SIG-M5 treated with dmso at 0.1 percent for 504 hours (cell line): ENCODE data around the gene GPR34.

Experiments
- DNase-seq: peaks from one replicate; lab custom pipeline; 2025; ENCODE audit not compliant: unreplicated experiment; lab: John Stamatoyannopoulos, UW

GPR34 gene

GRCh38 chrX:41730081-41730480 lies 41.3 kb downstream of the GPR34 start:
- no peak for DNase-seq

- DNase-seq: no peak
Observed at GRCh38 chrX:41732260-41732659, 43.5 kb downstream of the GPR34 start.

DNA sequence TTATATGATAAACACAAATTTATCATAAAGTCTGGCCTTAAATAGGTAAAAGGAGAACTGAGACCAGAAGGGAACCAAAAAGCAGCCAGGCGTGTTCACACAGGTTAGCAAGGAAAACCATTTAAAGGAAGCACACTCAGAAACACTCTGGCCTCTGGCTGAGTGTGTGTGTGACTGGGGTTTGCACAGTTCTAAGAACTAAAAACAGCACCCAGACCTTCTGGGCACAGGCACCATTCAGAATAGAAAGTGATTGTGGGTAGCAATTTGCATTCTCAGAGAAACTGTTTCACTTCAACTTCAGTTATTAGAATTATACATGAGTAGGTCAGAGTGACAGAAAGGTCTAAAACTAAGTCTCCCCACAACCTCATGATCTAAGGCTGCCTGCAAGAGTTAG lies 45.2 kb downstream of the GPR34 start:
- DNase-seq: no peak

GRCh38 chrX:41734530-41734929 lies 45.8 kb downstream of the GPR34 start:
- DNase-seq: peak; percentile 41

- peak; percentile 1 for DNase-seq
Observed at GRCh38 chrX:41737065-41737464, 48.3 kb downstream of the GPR34 start.

DNA sequence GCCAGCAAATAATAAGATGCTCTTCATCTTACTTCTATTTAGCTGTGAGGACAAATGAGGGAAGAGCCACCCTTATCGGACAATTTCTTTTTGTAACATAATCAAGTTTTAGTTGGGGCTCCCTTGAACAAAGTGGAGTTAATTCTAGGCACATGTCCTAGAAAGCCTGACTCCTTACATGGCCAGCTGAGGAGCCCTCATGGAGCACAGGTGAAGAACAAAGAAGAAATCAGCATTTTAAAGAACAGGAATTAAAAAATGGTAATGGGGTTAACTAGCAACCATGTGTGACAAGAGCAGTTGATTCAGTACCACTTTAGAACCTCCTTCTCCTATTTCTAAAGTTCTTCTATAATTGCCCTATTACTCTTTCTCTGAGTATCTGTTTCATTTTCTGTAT lies 51.1 kb downstream of the GPR34 start:
- DNase-seq: no peak
